Activated effector memory CD4-positive, alpha-beta T cell treated with anti-CD3 and anti-CD28 coated beads, Interleukin-2, amount 50 U/mL, for 16 hours (primary cell): ENCODE data around the gene IDH3B.

ENCODE experiments used
- DNase-seq: peaks from one replicate; pipeline ENCODE4 v3.0.0-alpha.2; 2020

The IDH3B gene

GRCh38 chr20:2612073-2612472 is 51.9 kb downstream of the IDH3B start:
- DNase-seq: no peak

- DNase-seq: no peak
These were observed 52.9 kb downstream of the IDH3B start for GRCh38 chr20:2610941-2611720.

- no peak for DNase-seq
These were observed 53.7 kb downstream of the IDH3B start for GRCh38 chr20:2610326-2610725.
